Left lung (tissue), 10 donors: ENCODE data around the gene APOBEC4. TPM values are rescaled to one million over a fixed set of nuclear protein-coding genes. Genes with fewer than 3 reads are reported as not detected.

Source experiments
- ATAC-seq: fragments of 200-7000 bp; cut with Tn5 transposase; one replicate; pipeline ENCODE4 v1.9.1; 2020; ENCODE audit warnings: moderate library complexity
- DNase-seq, 4 donors: peaks; one replicate each; pipeline ENCODE4 v3.0.0-alpha.2; 2013 to 2020
- H3K27ac ChIP-seq, 2 donors: fragments of 200-600 bp; sonication (generic) in 1 of 2; one replicate each; pipeline versions ENCODE4 v1.5.0 to v1.8.0; 2020 to 2021
- H3K27me3 ChIP-seq, 2 donors: fragments of 200-600 bp; sonication (generic) in 1 of 2; one replicate each; pipeline versions ENCODE4 v1.5.0 to v1.8.0; 2020 to 2021
- H3K36me3 ChIP-seq, 2 donors: fragments of 200-600 bp; sonication (generic) in 1 of 2; one replicate each; pipeline versions ENCODE4 v1.5.0 to v1.8.0; 2020 to 2021
- H3K4me1 ChIP-seq, 2 donors: fragments of 200-600 bp; one replicate each; pipeline ENCODE4 v1.8.0; 2021
- H3K4me3 ChIP-seq, 2 donors: fragments of 200-600 bp; sonication (generic) in 1 of 2; one replicate each; pipeline versions ENCODE4 v1.5.0 to v1.8.0; 2020 to 2021; ENCODE audit warnings: mild to moderate bottlenecking in 1 of 2
- H3K9me3 ChIP-seq, 2 donors: fragments of 200-600 bp; sonication (generic) in 1 of 2; one replicate each; pipeline versions ENCODE4 v1.5.0 to v1.8.0; 2020 to 2021
- intact Hi-C, 2 donors: fragments of 100-400 bp; cut with DNase I; formaldehyde crosslinking; loops; one replicate each; pipeline versions ENCODE4 v1.11.2 to v1.14.2; 2022
- polyA plus RNA-seq, 6 donors: library from polyadenylated mRNA; unstranded; fragments of 120-200 nt; gene quantifications; one replicate each; pipeline ENCODE4 v1.2.1, GENCODE V29; 2013; ENCODE audit not compliant: insufficient read length in 6 of 6
- total RNA-seq, 2 donors: library from RNA; stranded (reverse); fragmentation: NEBNext Ultra II Directional; extraction: Animal tissue kit (Norgen Biotek cat#: 25700); gene quantifications; one replicate each; pipeline ENCODE4 v1.2.1, GENCODE V29; 2021
- TF ChIP-seq, protein P1 (sequence below), 2 donors: fragments of 200-600 bp; sonication (generic) in 1 of 2; IDR thresholded peaks; one replicate each; pipeline versions ENCODE4 v1.5.0 to v1.8.0; 2021; ENCODE audit warnings: antibody characterized with exemption in 2 of 2
- donor health status: DM: no; HTN: yes; CAD: no.
- donor health status: DM: no; HTN: no; CAD: no.

The APOBEC4 gene
- total and polyA plus RNA-seq, 8 donors = 0.26 to 2.2 (median 0.98) TPM

- ATAC-seq = no peak
- DNase-seq = no peak
- no peaks in the 10 kb centered on the region for H3K36me3 ChIP-seq
- no peak overlapping the region for H3K27ac ChIP-seq
- TF ChIP-seq, protein P1, sequence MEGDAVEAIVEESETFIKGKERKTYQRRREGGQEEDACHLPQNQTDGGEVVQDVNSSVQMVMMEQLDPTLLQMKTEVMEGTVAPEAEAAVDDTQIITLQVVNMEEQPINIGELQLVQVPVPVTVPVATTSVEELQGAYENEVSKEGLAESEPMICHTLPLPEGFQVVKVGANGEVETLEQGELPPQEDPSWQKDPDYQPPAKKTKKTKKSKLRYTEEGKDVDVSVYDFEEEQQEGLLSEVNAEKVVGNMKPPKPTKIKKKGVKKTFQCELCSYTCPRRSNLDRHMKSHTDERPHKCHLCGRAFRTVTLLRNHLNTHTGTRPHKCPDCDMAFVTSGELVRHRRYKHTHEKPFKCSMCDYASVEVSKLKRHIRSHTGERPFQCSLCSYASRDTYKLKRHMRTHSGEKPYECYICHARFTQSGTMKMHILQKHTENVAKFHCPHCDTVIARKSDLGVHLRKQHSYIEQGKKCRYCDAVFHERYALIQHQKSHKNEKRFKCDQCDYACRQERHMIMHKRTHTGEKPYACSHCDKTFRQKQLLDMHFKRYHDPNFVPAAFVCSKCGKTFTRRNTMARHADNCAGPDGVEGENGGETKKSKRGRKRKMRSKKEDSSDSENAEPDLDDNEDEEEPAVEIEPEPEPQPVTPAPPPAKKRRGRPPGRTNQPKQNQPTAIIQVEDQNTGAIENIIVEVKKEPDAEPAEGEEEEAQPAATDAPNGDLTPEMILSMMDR (IDR thresholded peaks at IDR 0.05) = no peak
- H3K4me1 ChIP-seq = no peaks in the 10 kb centered on the region
- H3K4me3 ChIP-seq = no peak overlapping the region
- intact Hi-C loops = no loop called here
- H3K27me3 ChIP-seq = no peaks in the 10 kb centered on the region
- H3K9me3 ChIP-seq = peaks cover 0 to 6% of the 10 kb centered on the region in 2 donors
These were observed 21.2 kb upstream of the APOBEC4 start for GRCh38 chr1:183674339-183674738.

DNA sequence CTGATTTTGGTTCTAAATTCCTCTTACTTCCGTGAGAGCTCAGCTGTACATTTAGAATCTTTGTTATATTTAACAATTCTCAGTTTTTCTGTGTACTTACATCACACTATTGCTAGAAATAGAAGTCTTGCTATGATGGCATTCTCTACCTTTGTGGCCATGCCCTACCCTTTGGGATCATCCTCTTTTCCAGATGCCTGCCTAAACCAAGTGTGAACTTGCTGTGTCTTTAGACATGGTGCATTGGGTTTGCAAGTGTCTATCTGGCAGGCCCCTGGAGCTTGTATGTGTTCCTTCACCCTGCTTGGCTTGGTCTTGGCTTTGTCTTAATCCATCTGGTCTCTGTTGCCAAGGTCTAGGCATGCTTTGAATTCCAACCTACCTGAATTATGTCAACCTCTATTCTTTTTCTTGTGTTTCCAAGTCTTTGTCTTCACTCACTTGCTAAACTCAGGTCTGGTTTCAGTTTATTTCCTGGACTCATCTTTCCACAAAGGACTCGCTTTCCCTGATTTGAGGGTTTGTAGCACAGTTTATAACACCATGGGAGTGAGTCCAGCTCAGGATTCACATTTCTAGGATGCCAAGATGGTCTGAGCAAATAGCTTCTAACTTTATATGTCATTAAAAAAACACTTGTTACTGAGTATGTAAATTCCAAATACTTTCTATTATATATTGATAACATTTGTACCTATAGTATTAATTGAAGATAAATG is 20.6 kb upstream of the APOBEC4 start:
- Histone ChIP-seq H3K9me3 (peaks cover 0 to 6% of the 10 kb centered on the region in 2 donors), H3K36me3 (no peaks in the 10 kb centered on the region), H3K27ac (no peak overlapping the region), H3K4me1 (no peaks in the 10 kb centered on the region), H3K27me3 (no peaks in the 10 kb centered on the region), H3K4me3 (no peak overlapping the region)
- TF ChIP-seq, protein P1 (IDR thresholded peaks at IDR 0.05) = no peak
- DNase-seq (no peak), ATAC-seq (no peak)
- intact Hi-C loops = no loop called here

GRCh38 chr1:183670169-183670568 is 17.1 kb upstream of the APOBEC4 start:
- H3K36me3 ChIP-seq = no peaks in the 10 kb centered on the region
- DNase-seq (no peak), ATAC-seq (no peak)
- peaks cover 0 to 6% of the 10 kb centered on the region in 2 donors for H3K9me3 ChIP-seq
- H3K4me1 ChIP-seq = no peaks in the 10 kb centered on the region
- H3K27ac ChIP-seq = no peak overlapping the region
- H3K27me3 ChIP-seq = no peaks in the 10 kb centered on the region
- H3K4me3 ChIP-seq = no peak overlapping the region
- intact Hi-C loops = no loop called here
- TF ChIP-seq, protein P1 (IDR thresholded peaks at IDR 0.05) = no peak

DNA sequence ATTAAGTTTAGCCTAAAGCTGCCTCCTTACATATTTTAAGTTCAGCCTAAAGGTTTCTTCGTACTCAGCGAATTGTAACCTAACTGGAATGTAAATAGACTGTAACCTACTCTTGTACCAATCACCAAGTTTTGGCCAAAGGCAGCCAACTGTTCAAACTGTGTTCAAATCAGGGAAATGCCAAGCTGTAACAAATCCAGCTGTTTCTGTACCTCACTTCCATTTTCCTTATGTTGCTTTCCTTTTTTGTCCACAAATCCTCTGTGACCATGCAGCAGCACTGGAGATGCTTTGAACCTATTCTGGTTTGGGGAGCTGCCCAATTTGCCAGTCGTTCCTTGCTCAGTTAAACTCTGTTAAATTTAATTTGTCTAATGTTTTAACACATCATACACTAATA is 3.2 kb upstream of the APOBEC4 start:
- Histone ChIP-seq H3K36me3 (no peaks in the 10 kb centered on the region), H3K27me3 (no peaks in the 10 kb centered on the region), H3K27ac (no peak overlapping the region), H3K4me1 (peaks cover 4 to 31% of the 10 kb centered on the region in 2 donors), H3K9me3 (no peaks in the 10 kb centered on the region), H3K4me3 (no peak overlapping the region)
- DNase-seq (no peak), ATAC-seq (no peak)
- intact Hi-C loops = no loop called here
- TF ChIP-seq, protein P1 (IDR thresholded peaks at IDR 0.05) = no peak

DNA sequence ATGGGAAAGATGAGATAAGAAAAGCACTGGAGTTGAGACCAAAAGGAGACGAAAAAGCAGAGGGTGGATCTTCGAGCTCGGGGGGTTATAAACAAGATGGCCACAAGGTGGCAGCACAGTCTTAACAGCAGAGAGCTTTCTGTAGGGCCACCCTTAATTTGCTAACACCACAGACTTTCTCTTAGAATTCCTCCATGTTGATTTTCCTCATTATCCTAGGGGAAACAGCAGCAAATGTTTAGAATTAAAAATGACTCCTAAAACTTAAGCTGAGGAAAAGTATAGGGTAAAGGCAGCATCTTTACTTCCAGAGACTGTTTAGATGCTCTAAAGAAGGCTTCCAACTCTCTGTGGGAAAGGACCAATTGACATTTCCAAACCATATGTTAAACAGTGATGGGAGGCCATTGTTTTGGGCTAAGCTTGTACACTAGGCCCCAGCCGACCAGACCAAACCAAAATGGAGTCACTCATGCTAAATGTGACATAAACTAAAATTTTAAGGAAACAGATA is 2.5 kb upstream of the APOBEC4 start:
- Histone ChIP-seq H3K4me3 (no peak overlapping the region), H3K27ac (no peak overlapping the region), H3K4me1 (peaks cover 4 to 31% of the 10 kb centered on the region in 2 donors), H3K27me3 (no peaks in the 10 kb centered on the region), H3K9me3 (no peaks in the 10 kb centered on the region), H3K36me3 (no peaks in the 10 kb centered on the region)
- ATAC-seq (peak; percentile 87), DNase-seq (peak in 3 of 4 donors; percentile 77 to 90 (median 79))
- intact Hi-C loops = no loop called here
- TF ChIP-seq, protein P1 (IDR thresholded peaks at IDR 0.05) = peak; percentile 82 to 89
